Measurements from ENCODE around the gene HHAT.

- TF ChIP-seq POLR2A (IDR thresholded peaks at IDR 0.05; ENCODE audit: low read length) = no peak
- no peak for TF ChIP-seq GATA1 (IDR thresholded peaks at IDR 0.05; ENCODE audit: low read depth, low read length)
These were observed 38.1 kb downstream of the HHAT start for GRCh38 chr1:210366767-210367166.
